ENCODE measurements around the gene SMIM8. TPM values are rescaled to one million over a fixed set of nuclear protein-coding genes. Genes with fewer than 3 reads are reported as not detected.

The SMIM8 gene
- polyA plus RNA-seq, 1 experiment: 1.2 TPM

DNA sequence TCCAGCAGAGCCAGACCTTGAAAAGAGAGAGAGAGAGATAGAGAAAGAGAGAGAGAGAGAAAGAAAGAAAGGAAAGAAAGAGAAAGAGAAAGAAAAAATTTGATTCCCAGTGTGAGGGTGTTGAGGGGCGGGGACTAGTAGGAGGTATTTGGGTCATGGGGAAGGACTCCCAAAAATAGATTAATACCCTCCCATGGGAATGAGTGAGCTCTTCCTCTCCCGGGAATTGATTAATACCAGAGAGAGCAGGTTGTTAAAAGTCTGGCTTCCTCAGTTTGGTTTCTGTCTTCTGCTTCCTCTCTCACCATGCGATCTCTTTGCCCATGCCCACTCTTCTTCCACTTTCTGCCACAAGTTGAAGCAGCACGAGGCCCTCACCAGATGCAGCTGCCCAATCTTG, 56.6 kb downstream of the SMIM8 start:
- Histone ChIP-seq H3K27me3 (ENCODE audit: control insufficient read depth, insufficient read depth, low read length) (no peaks in the 10 kb centered on the region), H3K36me3 (ENCODE audit: control insufficient read depth, insufficient read depth, low read length) (no peaks in the 10 kb centered on the region), H3K4me3 (ENCODE audit: low read depth, low read length) (no peak overlapping the region)
- no peak for TF ChIP-seq CTCF (IDR thresholded peaks at IDR 0.05; ENCODE audit: insufficient read depth, low read depth, low read length)
- ChIA-PET POLR2A (no interaction called here), CTCF (interaction anchor here (1.1 to 1.6 kb wide), 2 partner anchors 8 to 240 kb away, joined by 3 to 4 read pairs; no protein-coding TSS in a partner anchor)
- DNase-seq (ENCODE audit: low read depth): no peak

DNA sequence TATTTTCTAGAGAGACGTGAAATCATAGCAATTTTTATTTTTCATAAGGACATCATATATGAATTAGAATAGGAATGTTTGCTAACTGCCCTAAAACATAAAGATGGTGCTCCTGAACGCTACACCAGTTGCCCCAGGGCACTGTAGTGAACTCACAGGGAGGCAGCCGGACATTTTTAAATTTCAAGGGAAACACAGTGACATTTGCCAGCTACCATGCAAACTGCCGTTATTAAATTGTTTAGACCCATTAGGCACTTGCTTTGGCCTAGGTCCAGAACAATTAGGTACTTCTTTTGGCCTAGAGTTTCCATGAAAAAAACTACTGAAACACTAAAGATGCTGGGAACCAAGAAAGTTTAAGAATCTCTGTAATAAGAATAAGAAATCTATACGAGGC, 60.5 kb downstream of the SMIM8 start:
- CTCF ChIA-PET: interaction anchor here (2.8 kb wide), 1 partner anchor 10 kb away, joined by 12 read pairs; no protein-coding TSS in a partner anchor

GRCh38 chr6:87384038-87384437, 61.6 kb downstream of the SMIM8 start:
- TF ChIP-seq CTCF (IDR thresholded peaks at IDR 0.05; ENCODE audit: insufficient read depth, low read depth, low read length): no peak

More for the DNA sequence above, 60.5 kb downstream of the SMIM8 start:
- Histone ChIP-seq H3K36me3 (ENCODE audit: control insufficient read depth, insufficient read depth, low read length) (no peaks in the 10 kb centered on the region), H3K27me3 (ENCODE audit: control insufficient read depth, insufficient read depth, low read length) (no peaks in the 10 kb centered on the region), H3K4me3 (ENCODE audit: low read depth, low read length) (no peak overlapping the region)
- POLR2A ChIA-PET: no interaction called here
- DNase-seq (ENCODE audit: low read depth): no peak
- TF ChIP-seq CTCF (IDR thresholded peaks at IDR 0.05; ENCODE audit: insufficient read depth, low read depth, low read length): no peak

DNA sequence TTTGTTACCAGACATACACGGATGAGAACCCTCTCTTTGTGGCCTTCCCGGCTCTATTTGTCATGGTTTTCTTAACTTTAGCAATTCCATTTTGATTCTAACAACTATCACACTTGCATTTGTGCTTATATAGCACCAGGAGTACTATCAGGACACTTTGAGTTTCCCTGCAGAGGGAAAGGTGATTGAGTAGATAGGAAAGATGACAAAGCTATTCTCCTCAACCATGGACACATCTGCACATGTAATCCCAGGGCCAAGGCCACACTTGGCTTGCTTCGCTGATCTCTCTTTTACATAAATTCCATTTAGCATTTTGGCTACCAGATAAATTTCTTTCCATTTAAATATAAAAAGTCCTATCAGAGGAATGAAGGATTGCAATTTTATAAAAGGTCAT, 62.1 kb downstream of the SMIM8 start:
- CTCF ChIA-PET: no interaction called here
- DNase-seq (ENCODE audit: low read depth): no peak
- H3K27me3 ChIP-seq (ENCODE audit: control insufficient read depth, insufficient read depth, low read length): no peaks in the 10 kb centered on the region
- POLR2A ChIA-PET: no interaction called here
- TF ChIP-seq CTCF (IDR thresholded peaks at IDR 0.05; ENCODE audit: insufficient read depth, low read depth, low read length): no peak
- no peak overlapping the region for H3K4me3 ChIP-seq (ENCODE audit: low read depth, low read length)
- no peaks in the 10 kb centered on the region for H3K36me3 ChIP-seq (ENCODE audit: control insufficient read depth, insufficient read depth, low read length)

More at GRCh38 chr6:87384038-87384437, 61.6 kb downstream of the SMIM8 start:
- Histone ChIP-seq H3K36me3 (ENCODE audit: control insufficient read depth, insufficient read depth, low read length) (no peaks in the 10 kb centered on the region), H3K4me3 (ENCODE audit: low read depth, low read length) (no peak overlapping the region), H3K27me3 (ENCODE audit: control insufficient read depth, insufficient read depth, low read length) (no peaks in the 10 kb centered on the region)
- CTCF ChIA-PET: no interaction called here
- POLR2A ChIA-PET: no interaction called here
- no peak for DNase-seq (ENCODE audit: low read depth)

GRCh38 chr6:87391334-87391733, 68.9 kb downstream of the SMIM8 start:
- TF ChIP-seq CTCF (IDR thresholded peaks at IDR 0.05; ENCODE audit: insufficient read depth, low read depth, low read length): peak; percentile 64
- DNase-seq (ENCODE audit: low read depth): no peak
- ChIA-PET CTCF (interaction anchor here (0.7 to 4.3 kb wide), 3 partner anchors 74 to 261 kb away, joined by 3 to 18 read pairs (median 3); no protein-coding TSS in a partner anchor), POLR2A (no interaction called here)
- H3K4me3 ChIP-seq (ENCODE audit: low read depth, low read length): no peak overlapping the region
- no peaks in the 10 kb centered on the region for H3K36me3 ChIP-seq (ENCODE audit: control insufficient read depth, insufficient read depth, low read length)
- H3K27me3 ChIP-seq (ENCODE audit: control insufficient read depth, insufficient read depth, low read length): no peaks in the 10 kb centered on the region

Other genes starting within 250 kb of the SMIM8 start
- gene CGA, start 227.5 kb upstream of the SMIM8 start, polyA plus RNA-seq (2011; rRNA removed): 2.5 and 2.6 TPM in 2 replicates
- 4.1 and 8.5 TPM in 2 replicates for gene ZNF292, start 167.0 kb upstream of the SMIM8 start, polyA plus RNA-seq (2011; rRNA removed)
- not detected in 2 replicates for gene GJB7, start 6.7 kb downstream of the SMIM8 start, polyA plus RNA-seq (2011; rRNA removed)
- 0.20 and 0.78 TPM in 2 replicates for gene C6orf163, start 22.2 kb downstream of the SMIM8 start, polyA plus RNA-seq (2011; rRNA removed)
- gene CFAP206, start 85.4 kb downstream of the SMIM8 start, polyA plus RNA-seq (2011; rRNA removed): 0.07 and 0.10 TPM in 2 replicates
- 10.5 and 21.1 TPM in 2 replicates for gene SLC35A1, start 150.4 kb downstream of the SMIM8 start, polyA plus RNA-seq (2011; rRNA removed)